AG04449 (cell line): ENCODE results near the gene CCDC191.

Experiments used
- CTCF ChIA-PET: fragments of 350-600 bp; formaldehyde crosslinking; extraction: SDS; loops from one replicate; lab custom pipeline; 2021; ENCODE audit warnings: antibody characterized with exemption; lab: Yijun Ruan, JAX
- POLR2A ChIA-PET: fragments of 400-600, 350-600 bp; formaldehyde crosslinking; extraction: SDS; loops from one replicate; lab custom pipeline; 2020; ENCODE audit warnings: antibody characterized with exemption, inconsistent platforms; lab: Yijun Ruan, JAX
- DNase-seq: peaks from one replicate; pipeline ENCODE4 v3.0.0-alpha.2; 2010; ENCODE audit warnings: low read depth, low spot score
- H3K4me3 ChIP-seq: 2 replicates; pipeline ENCODE4 v1.5.1; 2011; ENCODE audit warnings: low read depth, mild to moderate bottlenecking, control low read depth, low read length
- TF ChIP-seq, protein P1 (sequence below): IDR thresholded peaks from one replicate; pipeline ENCODE4 v1.5.1; 2011; ENCODE audit warnings: mild to moderate bottlenecking, moderate library complexity, low read length, control low read depth, inconsistent platforms; ENCODE audit not compliant: insufficient read depth; ENCODE audit errors: missing control alignments

CCDC191 gene

GRCh38 chr3:114005481-114005880 lies 50.8 kb downstream of the CCDC191 start:
- POLR2A ChIA-PET = no interaction called here
- CTCF ChIA-PET = no interaction called here
- no peak for DNase-seq
- H3K4me3 ChIP-seq = no peak overlapping the region
- TF ChIP-seq, protein P1, sequence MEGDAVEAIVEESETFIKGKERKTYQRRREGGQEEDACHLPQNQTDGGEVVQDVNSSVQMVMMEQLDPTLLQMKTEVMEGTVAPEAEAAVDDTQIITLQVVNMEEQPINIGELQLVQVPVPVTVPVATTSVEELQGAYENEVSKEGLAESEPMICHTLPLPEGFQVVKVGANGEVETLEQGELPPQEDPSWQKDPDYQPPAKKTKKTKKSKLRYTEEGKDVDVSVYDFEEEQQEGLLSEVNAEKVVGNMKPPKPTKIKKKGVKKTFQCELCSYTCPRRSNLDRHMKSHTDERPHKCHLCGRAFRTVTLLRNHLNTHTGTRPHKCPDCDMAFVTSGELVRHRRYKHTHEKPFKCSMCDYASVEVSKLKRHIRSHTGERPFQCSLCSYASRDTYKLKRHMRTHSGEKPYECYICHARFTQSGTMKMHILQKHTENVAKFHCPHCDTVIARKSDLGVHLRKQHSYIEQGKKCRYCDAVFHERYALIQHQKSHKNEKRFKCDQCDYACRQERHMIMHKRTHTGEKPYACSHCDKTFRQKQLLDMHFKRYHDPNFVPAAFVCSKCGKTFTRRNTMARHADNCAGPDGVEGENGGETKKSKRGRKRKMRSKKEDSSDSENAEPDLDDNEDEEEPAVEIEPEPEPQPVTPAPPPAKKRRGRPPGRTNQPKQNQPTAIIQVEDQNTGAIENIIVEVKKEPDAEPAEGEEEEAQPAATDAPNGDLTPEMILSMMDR = no peak

DNA sequence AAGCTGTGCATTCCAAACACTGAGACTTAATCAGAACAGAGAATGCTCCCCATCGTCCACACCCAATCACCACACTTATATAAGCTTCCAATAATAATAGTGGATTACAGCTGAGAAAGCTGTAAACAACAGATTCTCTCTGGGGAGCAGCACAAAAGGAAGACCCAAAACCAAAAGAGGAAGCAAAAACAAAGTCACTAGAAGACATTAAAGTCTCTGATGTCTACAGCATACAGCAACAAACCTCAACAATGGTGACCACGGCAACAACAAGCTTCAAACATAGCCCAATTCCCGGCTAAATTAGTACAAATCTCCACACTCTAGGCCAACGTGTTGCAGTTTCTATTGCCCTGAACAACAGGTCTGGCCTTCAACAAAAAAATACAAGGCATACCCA lies 70.8 kb downstream of the CCDC191 start:
- CTCF ChIA-PET = interaction anchor here (1.3 kb wide), 1 partner anchor 30 kb away, joined by 3 read pairs; no protein-coding TSS in a partner anchor
- POLR2A ChIA-PET = no interaction called here

DNA sequence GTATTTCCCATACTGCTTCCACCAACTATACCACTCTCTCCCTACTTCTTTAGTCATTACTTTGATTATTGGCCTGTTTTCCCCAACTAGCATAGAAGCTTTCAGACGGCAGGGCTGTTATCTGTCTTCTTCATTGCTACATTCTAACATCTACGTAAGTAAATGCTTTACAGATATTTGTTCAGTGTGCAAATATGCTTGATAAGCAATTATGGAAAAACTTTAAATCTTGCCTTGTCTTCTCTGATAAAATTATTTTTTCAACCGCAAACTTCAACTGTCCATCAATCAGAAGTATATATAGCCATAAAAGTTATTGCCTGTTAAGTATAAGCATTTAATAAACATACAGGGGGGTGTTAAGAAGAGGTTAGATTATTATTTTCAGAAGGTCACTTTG lies 72.8 kb downstream of the CCDC191 start:
- POLR2A ChIA-PET = no interaction called here
- DNase-seq = no peak
- CTCF ChIA-PET = no interaction called here
- H3K4me3 ChIP-seq = no peak overlapping the region
- TF ChIP-seq, protein P1 = no peak

More for the DNA sequence above, 70.8 kb downstream of the CCDC191 start:
- no peak overlapping the region for H3K4me3 ChIP-seq
- DNase-seq = no peak
- TF ChIP-seq, protein P1 = no peak

GRCh38 chr3:113981803-113982202 lies 74.5 kb downstream of the CCDC191 start:
- ChIA-PET POLR2A (no interaction called here), CTCF (no interaction called here)
- TF ChIP-seq, protein P1 = no peak
- no peak overlapping the region for H3K4me3 ChIP-seq
- DNase-seq = no peak

- DNase-seq = no peak
- ChIA-PET CTCF (interaction anchor here (0.9 to 1.2 kb wide), 2 partner anchors 75 to 135 kb away, joined by 3 to 4 read pairs; no protein-coding TSS in a partner anchor), POLR2A (no interaction called here)
- TF ChIP-seq, protein P1 = no peak
- H3K4me3 ChIP-seq = no peak overlapping the region
Observed at GRCh38 chr3:113979916-113980315, 76.4 kb downstream of the CCDC191 start.

DNA sequence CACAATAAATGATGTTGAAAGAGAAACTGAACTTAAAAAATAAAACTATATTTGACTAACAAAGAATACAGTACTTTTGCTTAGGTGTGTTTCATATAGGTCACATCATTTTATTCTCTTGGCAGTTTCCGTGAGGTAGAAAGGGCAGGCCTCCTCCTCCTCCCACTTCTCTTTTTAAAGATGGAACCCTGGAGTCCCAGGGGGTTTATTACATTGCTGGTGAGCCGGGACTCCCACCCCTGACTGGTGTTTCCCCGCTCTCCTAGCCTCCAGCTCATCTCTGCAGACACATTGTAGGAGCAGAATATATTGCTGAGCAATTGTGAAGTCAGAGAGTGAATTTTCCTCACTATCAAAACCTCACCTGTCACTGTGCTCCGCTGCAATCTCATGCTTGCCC lies 78.5 kb downstream of the CCDC191 start:
- no peak overlapping the region for H3K4me3 ChIP-seq
- CTCF ChIA-PET = no interaction called here
- POLR2A ChIA-PET = no interaction called here
- TF ChIP-seq, protein P1 = no peak
- DNase-seq = no peak
